Body of pancreas (tissue), 4 donors: Measurements from ENCODE around the gene NSD2. TPM values are rescaled to one million over a fixed set of nuclear protein-coding genes. Genes with fewer than 3 reads are reported as not detected.

ENCODE experiments used
- ATAC-seq: fragments of 150-250 bp; one replicate; pipeline ENCODE4 v1.9.1; 2016
- DNase-seq, 4 donors: peaks; one replicate each; pipeline ENCODE4 v3.0.0-alpha.2; 2019
- H3K27ac ChIP-seq, 4 donors: fragments of 200-600 bp; sonication (generic); 1 replicate in 3 of 4; 2 replicates in 1 of 4; pipeline versions ENCODE4 v1.5.1 to v1.6.1; 2016 to 2019; ENCODE audit warnings: mild to moderate bottlenecking in 1 of 4, mixed read lengths in 1 of 4, moderate library complexity in 1 of 4
- H3K27me3 ChIP-seq, 2 donors: fragments of 200-600 bp; sonication (generic); one replicate each; pipeline ENCODE4 v1.6.0; 2016; ENCODE audit warnings: mild to moderate bottlenecking in 1 of 2
- H3K36me3 ChIP-seq, 2 donors: fragments of 200-600 bp; sonication (generic); replicated peaks in 1 of 2; 2 replicates each; pipeline ENCODE4 v1.5.1; 2016; ENCODE audit warnings: low read depth in 2 of 2; ENCODE audit not compliant: insufficient read depth in 1 of 2
- H3K4me1 ChIP-seq: fragments of 200-600 bp; sonication (generic); one replicate; pipeline ENCODE4 v1.6.0; 2016
- H3K4me3 ChIP-seq, 2 donors: fragments of 200-600 bp; sonication (generic); 1 replicate in 1 of 2; 2 replicates in 1 of 2; pipeline ENCODE4 v1.5.1; 2016 to 2019
- H3K9me3 ChIP-seq, 3 donors: fragments of 200-600 bp; sonication (generic); 1 replicate in 2 of 3; 2 replicates in 1 of 3; pipeline ENCODE4 v1.5.1; 2016
- POLR2A ChIP-seq, 3 donors: fragments of 450-650 bp; IDR thresholded peaks; one replicate each; pipeline ENCODE4 v1.6.1; 2016; ENCODE audit warnings: antibody characterized with exemption in 3 of 3, mild to moderate bottlenecking in 2 of 3
- WGBS, 2 donors: methylation state at CpG; one replicate each; pipeline ENCODE4 v1.1.5; 2017; 5-methylcytosine and 5-hydroxymethylcytosine counted together
- intact Hi-C: fragments of 100-400 bp; cut with DNase I; formaldehyde crosslinking; loops from one replicate; pipeline ENCODE4 v1.15.1; 2023
- total RNA-seq, 2 donors: library from RNA; depleted of rRNA; stranded (reverse); fragments of >200 nt; gene quantifications; one replicate each; pipeline ENCODE4 v1.1.0, GENCODE V29; 2016
- TF ChIP-seq, protein P1 (sequence below), 7 experiments: fragments of 450-650 bp in 4 of 7; fragments of 200-600 bp in 3 of 7; sonication (generic) in 3 of 7; IDR thresholded peaks; one replicate each; pipeline ENCODE4 v1.5.1; 2016 to 2019; ENCODE audit warnings: antibody characterized with exemption in 7 of 7

The NSD2 gene
- total RNA-seq, 2 donors from 2014 or later: 38.1 to 40.2 TPM

GRCh38 chr4:1871471-1872021 is 353 bp downstream of the NSD2 start:
- H3K4me1 ChIP-seq: peaks cover 47% of the 10 kb centered on the region
- DNase-seq (peak in 2 of 4 donors; percentile 30 to 38), ATAC-seq (peak; percentile 9)
- 0 to 1% methylated on average over 20 to 23 of the region's 79 CpGs for WGBS, 2 donors
- intact Hi-C loops: no loop called here
- H3K9me3 ChIP-seq: no peaks in the 10 kb centered on the region
- peak overlapping the region; percentile 65 to 91 (median 84) for H3K27ac ChIP-seq
- H3K4me3 ChIP-seq: peak overlapping the region; percentile 61 to 70
- TF ChIP-seq POLR2A (IDR thresholded peaks at IDR 0.05): no peak
- TF ChIP-seq, protein P1, sequence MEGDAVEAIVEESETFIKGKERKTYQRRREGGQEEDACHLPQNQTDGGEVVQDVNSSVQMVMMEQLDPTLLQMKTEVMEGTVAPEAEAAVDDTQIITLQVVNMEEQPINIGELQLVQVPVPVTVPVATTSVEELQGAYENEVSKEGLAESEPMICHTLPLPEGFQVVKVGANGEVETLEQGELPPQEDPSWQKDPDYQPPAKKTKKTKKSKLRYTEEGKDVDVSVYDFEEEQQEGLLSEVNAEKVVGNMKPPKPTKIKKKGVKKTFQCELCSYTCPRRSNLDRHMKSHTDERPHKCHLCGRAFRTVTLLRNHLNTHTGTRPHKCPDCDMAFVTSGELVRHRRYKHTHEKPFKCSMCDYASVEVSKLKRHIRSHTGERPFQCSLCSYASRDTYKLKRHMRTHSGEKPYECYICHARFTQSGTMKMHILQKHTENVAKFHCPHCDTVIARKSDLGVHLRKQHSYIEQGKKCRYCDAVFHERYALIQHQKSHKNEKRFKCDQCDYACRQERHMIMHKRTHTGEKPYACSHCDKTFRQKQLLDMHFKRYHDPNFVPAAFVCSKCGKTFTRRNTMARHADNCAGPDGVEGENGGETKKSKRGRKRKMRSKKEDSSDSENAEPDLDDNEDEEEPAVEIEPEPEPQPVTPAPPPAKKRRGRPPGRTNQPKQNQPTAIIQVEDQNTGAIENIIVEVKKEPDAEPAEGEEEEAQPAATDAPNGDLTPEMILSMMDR (IDR thresholded peaks at IDR 0.05): no peak
- H3K27me3 ChIP-seq: no peaks in the 10 kb centered on the region
- H3K36me3 ChIP-seq: no peaks in the 10 kb centered on the region

- intact Hi-C loops: no loop called here
- TF ChIP-seq, protein P1 (IDR thresholded peaks at IDR 0.05): no peak
- TF ChIP-seq POLR2A (IDR thresholded peaks at IDR 0.05): no peak
- Histone ChIP-seq H3K27me3 (no peaks in the 10 kb centered on the region), H3K36me3 (no peaks in the 10 kb centered on the region), H3K9me3 (no peaks in the 10 kb centered on the region), H3K27ac (peak overlapping the region in 1 of 4 donors; percentile 50), H3K4me3 (no peak overlapping the region), H3K4me1 (peaks cover 46% of the 10 kb centered on the region)
- 36 to 42% methylated on average over 3 of the region's 3 CpGs for WGBS, 2 donors
- DNase-seq: no peak
- no peak for ATAC-seq
Measured at GRCh38 chr4:1872870-1873269, 1.7 kb downstream of the NSD2 start.

GRCh38 chr4:1873291-1873690 is 2.1 kb downstream of the NSD2 start:
- no peaks in the 10 kb centered on the region for H3K36me3 ChIP-seq
- intact Hi-C loops: no loop called here
- DNase-seq (no peak), ATAC-seq (no peak)
- H3K27ac ChIP-seq: peak overlapping the region in 3 of 4 donors; percentile 11 to 50 (median 41)
- H3K27me3 ChIP-seq: no peaks in the 10 kb centered on the region
- peaks cover 42% of the 10 kb centered on the region for H3K4me1 ChIP-seq
- TF ChIP-seq, protein P1 (IDR thresholded peaks at IDR 0.05): no peak
- no peak for TF ChIP-seq POLR2A (IDR thresholded peaks at IDR 0.05)
- H3K9me3 ChIP-seq: no peaks in the 10 kb centered on the region
- WGBS, 2 donors: 66 to 68% methylated on average over 4 of the region's 4 CpGs
- no peak overlapping the region for H3K4me3 ChIP-seq

GRCh38 chr4:1873776-1874175 is 2.6 kb downstream of the NSD2 start:
- no peak for ATAC-seq
- Histone ChIP-seq H3K4me3 (no peak overlapping the region), H3K27ac (peak overlapping the region in 3 of 4 donors; percentile 11 to 50 (median 41)), H3K36me3 (no peaks in the 10 kb centered on the region), H3K9me3 (no peaks in the 10 kb centered on the region), H3K27me3 (no peaks in the 10 kb centered on the region), H3K4me1 (peaks cover 42% of the 10 kb centered on the region)
- intact Hi-C loops: no loop called here
- peak in 3 of 4 donors; percentile 24 to 41 (median 38) for DNase-seq
- TF ChIP-seq, protein P1 (IDR thresholded peaks at IDR 0.05): no peak
- TF ChIP-seq POLR2A (IDR thresholded peaks at IDR 0.05): no peak
- 21 to 29% methylated on average over 3 of the region's 3 CpGs for WGBS, 2 donors

GRCh38 chr4:1874201-1874600 is 3.0 kb downstream of the NSD2 start:
- H3K4me1 ChIP-seq: peaks cover 38% of the 10 kb centered on the region
- no peaks in the 10 kb centered on the region for H3K9me3 ChIP-seq
- TF ChIP-seq POLR2A (IDR thresholded peaks at IDR 0.05): no peak
- TF ChIP-seq, protein P1 (IDR thresholded peaks at IDR 0.05): no peak
- DNase-seq: no peak
- H3K27ac ChIP-seq: peak overlapping the region in 3 of 4 donors; percentile 11 to 50 (median 41)
- H3K4me3 ChIP-seq: no peak overlapping the region
- intact Hi-C loops: no loop called here
- WGBS, 2 donors: 47 to 63% methylated on average over 3 of the region's 3 CpGs
- no peaks in the 10 kb centered on the region for H3K36me3 ChIP-seq
- H3K27me3 ChIP-seq: no peaks in the 10 kb centered on the region
- ATAC-seq: no peak
